NCI-H446 (cell line): ENCODE results near the gene HSP90AA1.
A peak's percentile ranks its signal among the peaks of the same experiment; 100 is the strongest.
"Not testable (repeated sequence)": the region's sequence is repeated elsewhere in the genome, so short reads cannot be mapped to it uniquely, and the experiment has no call there.

Experiments used
- DNase-seq, 2 experiments: peaks; one replicate each; lab custom pipeline; 2025; lab: John Stamatoyannopoulos, UW

HSP90AA1 gene

GRCh38 chr14:102094101-102094500 is 7.3 kb upstream of the HSP90AA1 start:
- no peak for DNase-seq

- DNase-seq = no peak
These were observed 6.0 kb upstream of the HSP90AA1 start for GRCh38 chr14:102092806-102093205.

- no peak for DNase-seq
These were observed 3.9 kb upstream of the HSP90AA1 start for GRCh38 chr14:102090713-102091112.

GRCh38 chr14:102089621-102090343 is 2.9 kb upstream of the HSP90AA1 start:
- DNase-seq = no peak

GRCh38 chr14:102088012-102088792 is 1.4 kb upstream of the HSP90AA1 start:
- no peak for DNase-seq

- no peak for DNase-seq
These were observed 843 bp upstream of the HSP90AA1 start for GRCh38 chr14:102087762-102088011.

GRCh38 chr14:102086709-102086971 is 204 bp downstream of the HSP90AA1 start:
- no peak for DNase-seq

- peak; percentile 39 to 62 for DNase-seq
These were observed 716 bp downstream of the HSP90AA1 start for GRCh38 chr14:102085948-102086708.

GRCh38 chr14:102085488-102085887 is 1.4 kb downstream of the HSP90AA1 start:
- no peak for DNase-seq

- no peak for DNase-seq
These were observed 1.9 kb downstream of the HSP90AA1 start for GRCh38 chr14:102084931-102085330.

- not testable (repeated sequence) for DNase-seq
These were observed 2.3 kb downstream of the HSP90AA1 start for GRCh38 chr14:102084522-102084921.

GRCh38 chr14:102081231-102082080 is 5.4 kb downstream of the HSP90AA1 start:
- no peak for DNase-seq

- no peak for DNase-seq
These were observed 6.4 kb downstream of the HSP90AA1 start for GRCh38 chr14:102080183-102081080.

- DNase-seq = no peak
These were observed 7.2 kb downstream of the HSP90AA1 start for GRCh38 chr14:102079700-102079979.

GRCh38 chr14:102078831-102079699 is 7.8 kb downstream of the HSP90AA1 start:
- no peak for DNase-seq

- DNase-seq = not testable (repeated sequence)
These were observed 8.5 kb downstream of the HSP90AA1 start for GRCh38 chr14:102078361-102078791.

GRCh38 chr14:102077382-102077709 is 9.5 kb downstream of the HSP90AA1 start:
- no peak for DNase-seq

GRCh38 chr14:102075155-102075554 is 11.7 kb downstream of the HSP90AA1 start:
- no peak for DNase-seq

GRCh38 chr14:102074415-102074964 is 12.4 kb downstream of the HSP90AA1 start:
- no peak for DNase-seq

GRCh38 chr14:102071283-102071998 is 15.4 kb downstream of the HSP90AA1 start:
- DNase-seq = no peak
